ENCODE data around the gene ERVV-1.

DNA sequence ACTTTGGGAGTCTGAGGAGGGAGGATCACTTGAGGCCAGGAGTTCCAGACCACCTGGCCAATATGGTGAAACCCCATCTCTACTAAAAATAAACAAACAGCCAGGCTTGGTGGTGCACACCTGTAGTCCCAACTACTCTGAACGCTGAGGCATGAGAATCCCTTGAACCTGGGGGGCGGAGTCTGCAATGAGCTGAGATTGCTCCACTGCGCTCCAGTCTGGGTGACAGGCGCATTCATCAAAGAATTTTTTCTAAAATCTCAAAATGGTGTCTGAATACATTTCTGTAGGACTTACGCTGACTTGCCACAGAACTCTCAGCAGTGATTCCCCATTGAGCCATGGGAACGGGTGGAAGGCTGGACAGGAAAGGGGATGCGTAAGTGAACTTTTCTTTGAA lies 18.0 kb upstream of the ERVV-1 start:
- no peak for TF ChIP-seq POLR2A (IDR thresholded peaks at IDR 0.05)
- TF ChIP-seq, protein P1, sequence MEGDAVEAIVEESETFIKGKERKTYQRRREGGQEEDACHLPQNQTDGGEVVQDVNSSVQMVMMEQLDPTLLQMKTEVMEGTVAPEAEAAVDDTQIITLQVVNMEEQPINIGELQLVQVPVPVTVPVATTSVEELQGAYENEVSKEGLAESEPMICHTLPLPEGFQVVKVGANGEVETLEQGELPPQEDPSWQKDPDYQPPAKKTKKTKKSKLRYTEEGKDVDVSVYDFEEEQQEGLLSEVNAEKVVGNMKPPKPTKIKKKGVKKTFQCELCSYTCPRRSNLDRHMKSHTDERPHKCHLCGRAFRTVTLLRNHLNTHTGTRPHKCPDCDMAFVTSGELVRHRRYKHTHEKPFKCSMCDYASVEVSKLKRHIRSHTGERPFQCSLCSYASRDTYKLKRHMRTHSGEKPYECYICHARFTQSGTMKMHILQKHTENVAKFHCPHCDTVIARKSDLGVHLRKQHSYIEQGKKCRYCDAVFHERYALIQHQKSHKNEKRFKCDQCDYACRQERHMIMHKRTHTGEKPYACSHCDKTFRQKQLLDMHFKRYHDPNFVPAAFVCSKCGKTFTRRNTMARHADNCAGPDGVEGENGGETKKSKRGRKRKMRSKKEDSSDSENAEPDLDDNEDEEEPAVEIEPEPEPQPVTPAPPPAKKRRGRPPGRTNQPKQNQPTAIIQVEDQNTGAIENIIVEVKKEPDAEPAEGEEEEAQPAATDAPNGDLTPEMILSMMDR (IDR thresholded peaks at IDR 0.05) = no peak

Measured in adrenal gland (tissue), 5 donors.